Measurements from ENCODE around the gene ARMC2.

Gene ARMC2

GRCh38 chr6:108987156-108987555 lies 138.9 kb downstream of the ARMC2 start:
- Histone ChIP-seq H3K4me3 (ENCODE audit: low read length) (no peak overlapping the region), H3K4me2 (ENCODE audit: low read length) (no peak overlapping the region), H3K9me3 (ENCODE audit: control insufficient read depth, insufficient read depth, low read length) (no peaks in the 10 kb centered on the region), H3K4me1 (ENCODE audit: control insufficient read depth, low read length) (no peaks in the 10 kb centered on the region), H4K20me1 (ENCODE audit: control insufficient read depth, insufficient read depth, low read depth, low read length) (no peaks in the 10 kb centered on the region), H3K27ac (ENCODE audit: low read depth, low read length) (no peak overlapping the region), H3K9me2 (replicated peaks; ENCODE audit: control insufficient read depth, low read length) (no peaks in the 10 kb centered on the region), H3K79me2 (ENCODE audit: control insufficient read depth, low read length) (no peaks in the 10 kb centered on the region), H3K36me3 (ENCODE audit: control insufficient read depth, low read length) (peaks cover 3% of the 10 kb centered on the region; the same call in 1 of the 2 replicates), H3K27me3 (ENCODE audit: control insufficient read depth, low read length) (no peaks in the 10 kb centered on the region), H3F3A (ENCODE audit: control insufficient read depth, insufficient read depth) (no peaks in the 10 kb centered on the region)
- no peak for TF ChIP-seq CTCF (IDR thresholded peaks at IDR 0.05; ENCODE audit: low read depth, low read length, poor library complexity, severe bottlenecking)
- no peak for TF ChIP-seq EZH2phosphoT487 (IDR thresholded peaks at IDR 0.05; ENCODE audit: borderline replicate concordance, low read length)

GRCh38 chr6:108988296-108988695 lies 140.1 kb downstream of the ARMC2 start:
- H3F3A ChIP-seq (ENCODE audit: control insufficient read depth, insufficient read depth): no peaks in the 10 kb centered on the region
- H3K4me3 ChIP-seq (ENCODE audit: low read length): no peak overlapping the region
- no peaks in the 10 kb centered on the region for H3K9me2 ChIP-seq (replicated peaks; ENCODE audit: control insufficient read depth, low read length)
- H3K27ac ChIP-seq (ENCODE audit: low read depth, low read length): no peak overlapping the region
- no peaks in the 10 kb centered on the region for H3K27me3 ChIP-seq (ENCODE audit: control insufficient read depth, low read length)
- no peaks in the 10 kb centered on the region for H3K79me2 ChIP-seq (ENCODE audit: control insufficient read depth, low read length)
- TF ChIP-seq CTCF (IDR thresholded peaks at IDR 0.05; ENCODE audit: low read depth, low read length, poor library complexity, severe bottlenecking) (no peak), EZH2phosphoT487 (IDR thresholded peaks at IDR 0.05; ENCODE audit: borderline replicate concordance, low read length) (no peak)
- no peaks in the 10 kb centered on the region for H4K20me1 ChIP-seq (ENCODE audit: control insufficient read depth, insufficient read depth, low read depth, low read length)
- H3K4me1 ChIP-seq (ENCODE audit: control insufficient read depth, low read length): no peaks in the 10 kb centered on the region
- peaks cover 3% of the 10 kb centered on the region; the same call in 1 of the 2 replicates for H3K36me3 ChIP-seq (ENCODE audit: control insufficient read depth, low read length)
- no peaks in the 10 kb centered on the region for H3K9me3 ChIP-seq (ENCODE audit: control insufficient read depth, insufficient read depth, low read length)
- no peak overlapping the region for H3K4me2 ChIP-seq (ENCODE audit: low read length)

GRCh38 chr6:108988765-108989164 lies 140.5 kb downstream of the ARMC2 start:
- no peaks in the 10 kb centered on the region for H3K27me3 ChIP-seq (ENCODE audit: control insufficient read depth, low read length)
- H3K4me2 ChIP-seq (ENCODE audit: low read length): no peak overlapping the region
- no peaks in the 10 kb centered on the region for H3K4me1 ChIP-seq (ENCODE audit: control insufficient read depth, low read length)
- no peaks in the 10 kb centered on the region for H3F3A ChIP-seq (ENCODE audit: control insufficient read depth, insufficient read depth)
- H3K27ac ChIP-seq (ENCODE audit: low read depth, low read length): no peak overlapping the region
- H3K9me3 ChIP-seq (ENCODE audit: control insufficient read depth, insufficient read depth, low read length): no peaks in the 10 kb centered on the region
- H4K20me1 ChIP-seq (ENCODE audit: control insufficient read depth, insufficient read depth, low read depth, low read length): no peaks in the 10 kb centered on the region
- no peak overlapping the region for H3K4me3 ChIP-seq (ENCODE audit: low read length)
- peaks cover 3% of the 10 kb centered on the region; the same call in 1 of the 2 replicates for H3K36me3 ChIP-seq (ENCODE audit: control insufficient read depth, low read length)
- TF ChIP-seq EZH2phosphoT487 (IDR thresholded peaks at IDR 0.05; ENCODE audit: borderline replicate concordance, low read length): no peak
- no peak for TF ChIP-seq CTCF (IDR thresholded peaks at IDR 0.05; ENCODE audit: low read depth, low read length, poor library complexity, severe bottlenecking)
- H3K9me2 ChIP-seq (replicated peaks; ENCODE audit: control insufficient read depth, low read length): no peaks in the 10 kb centered on the region
- no peaks in the 10 kb centered on the region for H3K79me2 ChIP-seq (ENCODE audit: control insufficient read depth, low read length)

Data from DOHH2 (cell line).